ENCODE measurements around the gene WTIP.
"Not testable (repeated sequence)": the region's sequence is repeated elsewhere in the genome, so short reads cannot be mapped to it uniquely, and the experiment has no call there.

WTIP gene

GRCh38 chr19:34471906-34472700 lies 9.5 kb upstream of the WTIP start:
- no peaks in the 10 kb centered on the region for H3K4me1 ChIP-seq (ENCODE audit: low read depth, poor library complexity, severe bottlenecking)
- H3K4me2 ChIP-seq = no peak overlapping the region
- H3K27me3 ChIP-seq (ENCODE audit: insufficient read depth, low read depth) = no peaks in the 10 kb centered on the region
- H3K79me2 ChIP-seq (ENCODE audit: insufficient read depth, low read depth) = no peaks in the 10 kb centered on the region
- no peak overlapping the region for H3K27ac ChIP-seq
- no peak overlapping the region for H3K9ac ChIP-seq
- no peak for TF ChIP-seq CTCF (conservative IDR thresholded peaks at IDR 0.05; ENCODE audit: low read depth, low read length)
- no peak overlapping the region for H3K4me3 ChIP-seq (IDR thresholded peaks at IDR 0.05; ENCODE audit: insufficient read depth, low read depth, low read length)
- no peak overlapping the region for H2AFZ ChIP-seq (ENCODE audit: low read depth)
- no peaks in the 10 kb centered on the region for H4K20me1 ChIP-seq (ENCODE audit: insufficient read depth)
- H3K36me3 ChIP-seq (ENCODE audit: insufficient read depth) = no peaks in the 10 kb centered on the region; the same call in 1 of the 2 replicates

GRCh38 chr19:34474233-34474989 lies 7.1 kb upstream of the WTIP start:
- Histone ChIP-seq H3K79me2 (ENCODE audit: insufficient read depth, low read depth) (no peaks in the 10 kb centered on the region), H3K27ac (no peak overlapping the region), H3K4me1 (ENCODE audit: low read depth, poor library complexity, severe bottlenecking) (no peaks in the 10 kb centered on the region), H3K36me3 (ENCODE audit: insufficient read depth) (no peaks in the 10 kb centered on the region; the same call in 1 of the 2 replicates), H2AFZ (ENCODE audit: low read depth) (no peak overlapping the region), H3K9ac (no peak overlapping the region), H4K20me1 (ENCODE audit: insufficient read depth) (no peaks in the 10 kb centered on the region), H3K4me2 (no peak overlapping the region), H3K27me3 (ENCODE audit: insufficient read depth, low read depth) (no peaks in the 10 kb centered on the region), H3K4me3 (IDR thresholded peaks at IDR 0.05; ENCODE audit: insufficient read depth, low read depth, low read length) (no peak overlapping the region)
- no peak for TF ChIP-seq CTCF (conservative IDR thresholded peaks at IDR 0.05; ENCODE audit: low read depth, low read length)

GRCh38 chr19:34475026-34475974 lies 6.3 kb upstream of the WTIP start:
- Histone ChIP-seq H4K20me1 (ENCODE audit: insufficient read depth) (no peaks in the 10 kb centered on the region), H3K4me2 (no peak overlapping the region), H3K36me3 (ENCODE audit: insufficient read depth) (no peaks in the 10 kb centered on the region), H3K9ac (no peak overlapping the region), H3K27ac (no peak overlapping the region), H2AFZ (ENCODE audit: low read depth) (no peak overlapping the region), H3K4me3 (IDR thresholded peaks at IDR 0.05; ENCODE audit: insufficient read depth, low read depth, low read length) (no peak overlapping the region), H3K79me2 (ENCODE audit: insufficient read depth, low read depth) (no peaks in the 10 kb centered on the region), H3K27me3 (ENCODE audit: insufficient read depth, low read depth) (no peaks in the 10 kb centered on the region), H3K4me1 (ENCODE audit: low read depth, poor library complexity, severe bottlenecking) (no peaks in the 10 kb centered on the region)
- no peak for TF ChIP-seq CTCF (conservative IDR thresholded peaks at IDR 0.05; ENCODE audit: low read depth, low read length)

GRCh38 chr19:34475975-34476594 lies 5.5 kb upstream of the WTIP start:
- TF ChIP-seq CTCF (conservative IDR thresholded peaks at IDR 0.05; ENCODE audit: low read depth, low read length) = no peak
- H3K4me3 ChIP-seq (IDR thresholded peaks at IDR 0.05; ENCODE audit: insufficient read depth, low read depth, low read length) = no peak overlapping the region
- H3K36me3 ChIP-seq (ENCODE audit: insufficient read depth) = no peaks in the 10 kb centered on the region
- H3K27ac ChIP-seq = no peak overlapping the region
- H3K9ac ChIP-seq = no peak overlapping the region
- H4K20me1 ChIP-seq (ENCODE audit: insufficient read depth) = no peaks in the 10 kb centered on the region
- no peaks in the 10 kb centered on the region for H3K27me3 ChIP-seq (ENCODE audit: insufficient read depth, low read depth)
- no peak overlapping the region for H3K4me2 ChIP-seq
- no peaks in the 10 kb centered on the region for H3K79me2 ChIP-seq (ENCODE audit: insufficient read depth, low read depth)
- H3K4me1 ChIP-seq (ENCODE audit: low read depth, poor library complexity, severe bottlenecking) = no peaks in the 10 kb centered on the region
- no peak overlapping the region for H2AFZ ChIP-seq (ENCODE audit: low read depth)

- H3K27me3 ChIP-seq (ENCODE audit: insufficient read depth, low read depth); H2AFZ ChIP-seq (ENCODE audit: low read depth); H3K36me3 ChIP-seq (ENCODE audit: insufficient read depth); H3K4me1 ChIP-seq (ENCODE audit: low read depth, poor library complexity, severe bottlenecking); H3K4me2 ChIP-seq; H4K20me1 ChIP-seq (ENCODE audit: insufficient read depth); H3K27ac ChIP-seq; H3K4me3 ChIP-seq (IDR thresholded peaks at IDR 0.05; ENCODE audit: insufficient read depth, low read depth, low read length); H3K79me2 ChIP-seq (ENCODE audit: insufficient read depth, low read depth); H3K9ac ChIP-seq: not testable (repeated sequence)
Observed at GRCh38 chr19:34478496-34478895, 3.1 kb upstream of the WTIP start.
